MM.1S (cell line): ENCODE data around the gene GXYLT1.

ENCODE experiments used
- DNase-seq: peaks from one replicate; pipeline ENCODE4 v3.0.0-alpha.2; 2015
- H2AFZ ChIP-seq: fragments of 300-600 bp; sonication (generic); 2 replicates; pipeline ENCODE4 v1.6.0; 2016; ENCODE audit warnings: antibody characterized with exemption, low read length
- H3F3A ChIP-seq: fragments of 300-600 bp; sonication (generic); 2 replicates; pipeline ENCODE4 v1.6.1; 2016; ENCODE audit warnings: mild to moderate bottlenecking, antibody characterized with exemption, low read length, moderate library complexity, mixed read lengths; ENCODE audit not compliant: insufficient read depth
- H3K27ac ChIP-seq: fragments of 300-600 bp; sonication (generic); 2 replicates; pipeline ENCODE4 v1.5.1; 2016; ENCODE audit warnings: mild to moderate bottlenecking, low read length
- H3K27me3 ChIP-seq: fragments of 300-600 bp; sonication (generic); replicated peaks from 2 replicates; pipeline ENCODE4 v1.6.0; 2016; ENCODE audit warnings: low read length; ENCODE audit not compliant: insufficient read depth
- H3K36me3 ChIP-seq: fragments of 300-600 bp; sonication (generic); replicated peaks from 2 replicates; pipeline ENCODE4 v1.6.1; 2016; ENCODE audit warnings: mild to moderate bottlenecking, low read length, mixed read lengths; ENCODE audit not compliant: insufficient read depth
- H3K4me1 ChIP-seq: fragments of 300-600 bp; sonication (generic); 2 replicates; pipeline ENCODE4 v1.6.1; 2016; ENCODE audit warnings: low read length, mixed read lengths
- H3K4me2 ChIP-seq: fragments of 300-600 bp; sonication (generic); 2 replicates; pipeline ENCODE4 v1.6.0; 2016; ENCODE audit warnings: low read depth, low read length
- H3K4me3 ChIP-seq: fragments of 300-600 bp; sonication (generic); 2 replicates; pipeline ENCODE4 v1.5.1; 2016; ENCODE audit warnings: low read length, mixed read lengths
- H3K79me2 ChIP-seq: fragments of 300-600 bp; sonication (generic); 2 replicates; pipeline ENCODE4 v1.6.1; 2016; ENCODE audit warnings: mixed run types, low read length, mixed read lengths
- H3K9ac ChIP-seq: fragments of 300-600 bp; sonication (generic); 2 replicates; pipeline ENCODE4 v1.6.1; 2016; ENCODE audit warnings: low read length, mixed read lengths
- H3K9me2 ChIP-seq: fragments of 300-600 bp; sonication (generic); replicated peaks from 2 replicates; pipeline ENCODE4 v1.6.1; 2016; ENCODE audit warnings: mild to moderate bottlenecking, low read length, mixed read lengths; ENCODE audit not compliant: insufficient read depth
- H3K9me3 ChIP-seq: fragments of 300-600 bp; sonication (generic); replicated peaks from 2 replicates; pipeline ENCODE4 v1.6.1; 2016; ENCODE audit warnings: mild to moderate bottlenecking, low read length, mixed read lengths; ENCODE audit not compliant: insufficient read depth
- H4K20me1 ChIP-seq: fragments of 300-600 bp; sonication (generic); 2 replicates; pipeline ENCODE4 v1.6.1; 2016; ENCODE audit warnings: mild to moderate bottlenecking, low read length, moderate library complexity, mixed read lengths; ENCODE audit not compliant: insufficient read depth
- EZH2 ChIP-seq: fragments of 300-600 bp; sonication (generic); optimal IDR thresholded peaks from 2 replicates; pipeline ENCODE3; 2017; ENCODE audit warnings: low read depth, mild to moderate bottlenecking, antibody characterized with exemption, low read length, mixed read lengths
- EZH2phosphoT487 ChIP-seq: fragments of 300-600 bp; sonication (generic); IDR thresholded peaks from 2 replicates; pipeline ENCODE4 v1.6.1; 2018; ENCODE audit warnings: antibody characterized with exemption, low read length
- TF ChIP-seq, protein P1 (sequence below): fragments of 300-600 bp; sonication (generic); IDR thresholded peaks from 2 replicates; pipeline ENCODE4 v1.5.1; 2016; ENCODE audit warnings: antibody characterized with exemption, low read length, mixed read lengths

The GXYLT1 gene

DNA sequence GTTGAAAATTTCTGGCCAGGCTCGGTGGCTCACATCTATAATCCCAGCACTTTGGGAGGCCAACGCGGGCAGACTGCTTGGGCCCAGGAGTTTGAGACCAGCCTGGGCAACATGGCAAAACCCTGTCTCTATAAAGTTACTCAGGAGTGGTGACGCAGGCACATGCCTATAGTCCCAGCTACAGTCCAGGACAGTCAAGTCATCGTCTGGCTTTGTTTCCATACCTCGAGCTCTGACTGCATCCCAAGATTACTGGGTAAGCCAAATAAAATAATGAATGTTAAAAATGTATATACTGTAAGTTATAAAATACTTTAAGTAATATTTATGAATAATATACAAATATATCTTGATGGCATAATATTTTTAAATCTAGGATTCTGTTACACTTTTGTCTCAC is 23.0 kb upstream of the GXYLT1 start:
- no peak for TF ChIP-seq EZH2
- TF ChIP-seq, protein P1, sequence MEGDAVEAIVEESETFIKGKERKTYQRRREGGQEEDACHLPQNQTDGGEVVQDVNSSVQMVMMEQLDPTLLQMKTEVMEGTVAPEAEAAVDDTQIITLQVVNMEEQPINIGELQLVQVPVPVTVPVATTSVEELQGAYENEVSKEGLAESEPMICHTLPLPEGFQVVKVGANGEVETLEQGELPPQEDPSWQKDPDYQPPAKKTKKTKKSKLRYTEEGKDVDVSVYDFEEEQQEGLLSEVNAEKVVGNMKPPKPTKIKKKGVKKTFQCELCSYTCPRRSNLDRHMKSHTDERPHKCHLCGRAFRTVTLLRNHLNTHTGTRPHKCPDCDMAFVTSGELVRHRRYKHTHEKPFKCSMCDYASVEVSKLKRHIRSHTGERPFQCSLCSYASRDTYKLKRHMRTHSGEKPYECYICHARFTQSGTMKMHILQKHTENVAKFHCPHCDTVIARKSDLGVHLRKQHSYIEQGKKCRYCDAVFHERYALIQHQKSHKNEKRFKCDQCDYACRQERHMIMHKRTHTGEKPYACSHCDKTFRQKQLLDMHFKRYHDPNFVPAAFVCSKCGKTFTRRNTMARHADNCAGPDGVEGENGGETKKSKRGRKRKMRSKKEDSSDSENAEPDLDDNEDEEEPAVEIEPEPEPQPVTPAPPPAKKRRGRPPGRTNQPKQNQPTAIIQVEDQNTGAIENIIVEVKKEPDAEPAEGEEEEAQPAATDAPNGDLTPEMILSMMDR = no peak
- no peak for TF ChIP-seq EZH2phosphoT487
- DNase-seq = no peak

DNA sequence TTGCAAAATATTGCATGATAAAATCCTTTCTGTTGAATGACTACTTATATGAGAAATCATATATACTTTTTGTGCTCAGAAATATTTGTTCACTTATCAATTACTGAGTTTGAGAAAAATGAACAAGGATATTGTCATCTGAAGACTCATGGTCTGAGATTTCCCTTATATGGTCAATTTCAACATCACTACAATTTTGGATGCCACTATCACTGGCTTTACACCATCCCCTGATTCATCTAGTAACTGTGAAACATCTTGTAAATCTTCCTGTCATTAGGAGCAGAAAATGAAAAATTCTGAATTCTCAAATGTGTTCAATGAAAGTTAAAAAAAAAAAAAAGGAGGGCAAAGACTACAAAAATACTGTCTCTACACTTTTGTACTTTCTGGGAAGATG is 21.8 kb upstream of the GXYLT1 start:
- Histone ChIP-seq H3K9ac (no peak overlapping the region), H3K79me2 (0 out of 2 replicates have a peak, but pooled peaks cover 3% of the 10 kb centered on the region), H3F3A (no peaks in the 10 kb centered on the region), H3K4me1 (no peaks in the 10 kb centered on the region), H3K4me2 (no peak overlapping the region), H3K27ac (no peak overlapping the region), H3K9me2 (no peaks in the 10 kb centered on the region), H3K9me3 (no peaks in the 10 kb centered on the region), H4K20me1 (no peaks in the 10 kb centered on the region), H3K27me3 (no peaks in the 10 kb centered on the region), H3K4me3 (no peak overlapping the region), H3K36me3 (no peaks in the 10 kb centered on the region), H2AFZ (no peak overlapping the region)
- DNase-seq = no peak
- TF ChIP-seq EZH2phosphoT487 (no peak), EZH2 (no peak)
- TF ChIP-seq, protein P1 = no peak

More for the DNA sequence above, 23.0 kb upstream of the GXYLT1 start:
- Histone ChIP-seq H3K9me2 (no peaks in the 10 kb centered on the region), H3K27ac (no peak overlapping the region), H3K36me3 (no peaks in the 10 kb centered on the region), H3K79me2 (0 out of 2 replicates have a peak, but pooled peaks cover 3% of the 10 kb centered on the region), H3F3A (no peaks in the 10 kb centered on the region), H3K4me3 (no peak overlapping the region), H3K9me3 (no peaks in the 10 kb centered on the region), H2AFZ (no peak overlapping the region), H4K20me1 (no peaks in the 10 kb centered on the region), H3K27me3 (no peaks in the 10 kb centered on the region), H3K4me2 (no peak overlapping the region), H3K9ac (no peak overlapping the region), H3K4me1 (no peaks in the 10 kb centered on the region)

DNA sequence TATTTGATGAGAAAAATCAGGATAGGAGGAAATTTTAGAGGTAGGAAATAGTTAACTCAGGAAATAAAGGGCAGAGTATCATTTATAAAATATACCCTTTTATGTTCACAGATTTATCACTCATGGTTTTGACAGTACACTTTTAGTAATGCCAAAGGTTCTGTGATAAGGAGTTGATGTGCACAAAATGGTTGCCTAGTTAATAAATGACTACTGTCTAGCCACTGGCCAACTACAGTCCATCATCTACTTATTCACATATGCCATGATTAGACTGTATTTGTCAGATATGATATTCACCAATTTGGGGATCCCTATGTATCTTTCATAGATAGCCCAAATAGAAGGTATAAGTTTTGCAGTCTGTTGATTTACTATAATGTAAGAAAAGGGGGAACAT is 19.2 kb upstream of the GXYLT1 start:
- DNase-seq = no peak
- Histone ChIP-seq H3K79me2 (0 out of 2 replicates have a peak, but pooled peaks cover 3% of the 10 kb centered on the region), H4K20me1 (no peaks in the 10 kb centered on the region), H3K4me3 (no peak overlapping the region), H3F3A (no peaks in the 10 kb centered on the region), H3K36me3 (no peaks in the 10 kb centered on the region; the same call in 1 of the 2 replicates), H3K27ac (no peak overlapping the region), H3K9me2 (no peaks in the 10 kb centered on the region), H3K4me2 (no peak overlapping the region), H2AFZ (no peak overlapping the region), H3K9me3 (no peaks in the 10 kb centered on the region), H3K4me1 (no peaks in the 10 kb centered on the region), H3K9ac (no peak overlapping the region), H3K27me3 (no peaks in the 10 kb centered on the region)
- no peak for TF ChIP-seq EZH2
- TF ChIP-seq, protein P1 = no peak
- no peak for TF ChIP-seq EZH2phosphoT487
